Ectodermal cell (in vitro differentiated cells): ENCODE results near the gene SLC22A1.

Source experiments
- H3K27ac ChIP-seq: 2 replicates; pipeline ENCODE4 v1.7.0; 2013; ENCODE audit warnings: mild to moderate bottlenecking, low read depth, low read length; ENCODE audit not compliant: insufficient read depth, poor library complexity, severe bottlenecking
- H3K27me3 ChIP-seq: 2 replicates; pipeline ENCODE4 v1.7.0; 2013; ENCODE audit warnings: mild to moderate bottlenecking, low read length; ENCODE audit not compliant: insufficient read depth, control insufficient read depth, poor library complexity, severe bottlenecking
- H3K36me3 ChIP-seq: one replicate; pipeline ENCODE4 v1.7.0; 2013; ENCODE audit warnings: low read length; ENCODE audit not compliant: control insufficient read depth, insufficient read depth
- H3K4me1 ChIP-seq: one replicate; pipeline ENCODE4 v1.7.0; 2013; ENCODE audit warnings: low read length; ENCODE audit not compliant: control insufficient read depth, insufficient read depth
- H3K4me3 ChIP-seq: 2 replicates; pipeline ENCODE4 v1.7.0; 2013; ENCODE audit warnings: low read depth, low read length, control low read depth; ENCODE audit not compliant: insufficient read depth
- H3K9me3 ChIP-seq: 2 replicates; pipeline ENCODE4 v1.7.0; 2013; ENCODE audit warnings: mild to moderate bottlenecking, low read length, moderate library complexity; ENCODE audit not compliant: control insufficient read depth
- WGBS, 2 experiments: methylation state at CpG; one replicate each; pipeline ENCODE4 v1.1.7; 2013; ENCODE audit warnings: missing lambda C conversion rate in 2 of 2; 5-methylcytosine and 5-hydroxymethylcytosine counted together

Gene SLC22A1

GRCh38 chr6:160190973-160191372 is 69.4 kb downstream of the SLC22A1 start:
- Histone ChIP-seq H3K4me1 (no peaks in the 10 kb centered on the region), H3K27ac (no peak overlapping the region), H3K9me3 (no peaks in the 10 kb centered on the region), H3K27me3 (no peaks in the 10 kb centered on the region), H3K4me3 (no peak overlapping the region), H3K36me3 (no peaks in the 10 kb centered on the region)

- whole genome bisulfite sequencing, 2 experiments = 88% methylated on average over 1 of the region's 1 CpG; no CpG with 5 or more reads in 1 of the 2 experiments
- no peaks in the 10 kb centered on the region for H3K36me3 ChIP-seq
- no peaks in the 10 kb centered on the region for H3K9me3 ChIP-seq
- H3K27me3 ChIP-seq = no peaks in the 10 kb centered on the region
- no peaks in the 10 kb centered on the region for H3K4me1 ChIP-seq
- no peak overlapping the region for H3K27ac ChIP-seq
- H3K4me3 ChIP-seq = no peak overlapping the region
Observed at GRCh38 chr6:160192840-160193239, 71.2 kb downstream of the SLC22A1 start.

GRCh38 chr6:160194808-160195207 is 73.2 kb downstream of the SLC22A1 start:
- H3K4me1 ChIP-seq = no peaks in the 10 kb centered on the region
- H3K36me3 ChIP-seq = no peaks in the 10 kb centered on the region
- no peak overlapping the region for H3K27ac ChIP-seq
- no peaks in the 10 kb centered on the region for H3K9me3 ChIP-seq
- no peak overlapping the region for H3K4me3 ChIP-seq
- no peaks in the 10 kb centered on the region for H3K27me3 ChIP-seq
- WGBS, 2 experiments = 82 to 100% methylated on average over 1 of the region's 1 CpG

GRCh38 chr6:160197662-160198061 is 76.0 kb downstream of the SLC22A1 start:
- H3K27ac ChIP-seq = no peak overlapping the region
- H3K4me1 ChIP-seq = no peaks in the 10 kb centered on the region
- no peaks in the 10 kb centered on the region for H3K27me3 ChIP-seq
- H3K9me3 ChIP-seq = no peaks in the 10 kb centered on the region
- H3K36me3 ChIP-seq = no peaks in the 10 kb centered on the region
- no peak overlapping the region for H3K4me3 ChIP-seq

GRCh38 chr6:160198606-160199211 is 77.1 kb downstream of the SLC22A1 start:
- H3K27ac ChIP-seq = no peak overlapping the region
- no peaks in the 10 kb centered on the region for H3K9me3 ChIP-seq
- no peaks in the 10 kb centered on the region for H3K36me3 ChIP-seq
- no peaks in the 10 kb centered on the region for H3K27me3 ChIP-seq
- H3K4me1 ChIP-seq = no peaks in the 10 kb centered on the region
- no peak overlapping the region for H3K4me3 ChIP-seq
- WGBS, 2 experiments = 70 to 84% methylated on average over 2 to 3 of the region's 3 CpGs

GRCh38 chr6:160201061-160201460 is 79.4 kb downstream of the SLC22A1 start:
- Histone ChIP-seq H3K9me3 (no peaks in the 10 kb centered on the region), H3K27ac (no peak overlapping the region), H3K4me1 (no peaks in the 10 kb centered on the region), H3K36me3 (no peaks in the 10 kb centered on the region), H3K4me3 (no peak overlapping the region), H3K27me3 (no peaks in the 10 kb centered on the region)
- WGBS, 2 experiments = 94 to 98% methylated on average over 2 of the region's 2 CpGs

- no peaks in the 10 kb centered on the region for H3K9me3 ChIP-seq
- WGBS, 2 experiments = 87 to 90% methylated on average over 2 of the region's 2 CpGs
- H3K27me3 ChIP-seq = no peaks in the 10 kb centered on the region
- no peak overlapping the region for H3K27ac ChIP-seq
- no peaks in the 10 kb centered on the region for H3K4me1 ChIP-seq
- no peaks in the 10 kb centered on the region for H3K36me3 ChIP-seq
- no peak overlapping the region for H3K4me3 ChIP-seq
Observed at GRCh38 chr6:160202411-160202810, 80.8 kb downstream of the SLC22A1 start.

GRCh38 chr6:160203076-160203475 is 81.5 kb downstream of the SLC22A1 start:
- WGBS, 2 experiments = 95 to 96% methylated on average over 3 of the region's 3 CpGs
- Histone ChIP-seq H3K27ac (no peak overlapping the region), H3K9me3 (no peaks in the 10 kb centered on the region), H3K4me3 (no peak overlapping the region), H3K4me1 (no peaks in the 10 kb centered on the region), H3K36me3 (no peaks in the 10 kb centered on the region), H3K27me3 (no peaks in the 10 kb centered on the region)

- Histone ChIP-seq H3K27me3 (no peaks in the 10 kb centered on the region), H3K9me3 (no peaks in the 10 kb centered on the region), H3K27ac (no peak overlapping the region), H3K4me1 (no peaks in the 10 kb centered on the region), H3K36me3 (no peaks in the 10 kb centered on the region), H3K4me3 (no peak overlapping the region)
Observed at GRCh38 chr6:160203522-160203921, 81.9 kb downstream of the SLC22A1 start.

- Histone ChIP-seq H3K9me3 (no peaks in the 10 kb centered on the region), H3K4me3 (no peak overlapping the region), H3K27ac (no peak overlapping the region), H3K36me3 (no peaks in the 10 kb centered on the region), H3K4me1 (no peaks in the 10 kb centered on the region), H3K27me3 (no peaks in the 10 kb centered on the region)
- 82% methylated on average over 2 of the region's 2 CpGs; no CpG with 5 or more reads in 1 of the 2 experiments for WGBS, 2 experiments
Observed at GRCh38 chr6:160203953-160204352, 82.3 kb downstream of the SLC22A1 start.

- Histone ChIP-seq H3K27ac (no peak overlapping the region), H3K9me3 (no peaks in the 10 kb centered on the region), H3K36me3 (no peaks in the 10 kb centered on the region), H3K4me1 (no peaks in the 10 kb centered on the region), H3K27me3 (no peaks in the 10 kb centered on the region), H3K4me3 (no peak overlapping the region)
- 83 to 100% methylated on average over 1 of the region's 1 CpG for WGBS, 2 experiments
Observed at GRCh38 chr6:160204710-160205109, 83.1 kb downstream of the SLC22A1 start.
